H9 (cell line): Measurements from ENCODE around the gene TMTC2. TPM values are rescaled to one million over a fixed set of nuclear protein-coding genes. Genes with fewer than 3 reads are reported as not detected.

ENCODE experiments used
- DNase-seq: peaks from one replicate; pipeline ENCODE4 v3.0.0-alpha.2; 2017
- H2AFZ ChIP-seq: one replicate; pipeline ENCODE4 v1.6.1; 2013; ENCODE audit warnings: mild to moderate bottlenecking, low read length, control low read depth, moderate library complexity
- H2AK5ac ChIP-seq: 2 replicates; pipeline ENCODE4 v1.6.1; 2013; ENCODE audit warnings: low read length, control low read depth, mixed read lengths; ENCODE audit not compliant: insufficient read length
- H2BK120ac ChIP-seq: one replicate; pipeline ENCODE4 v1.6.1; 2013; ENCODE audit warnings: low read depth, mild to moderate bottlenecking, low read length, control low read depth, inconsistent platforms; ENCODE audit not compliant: poor library complexity, severe bottlenecking
- H2BK12ac ChIP-seq: 2 replicates; pipeline ENCODE4 v1.6.1; 2013; ENCODE audit warnings: low read length, control low read depth, mixed read lengths, low read depth; ENCODE audit not compliant: insufficient read length
- H2BK15ac ChIP-seq: 2 replicates; pipeline ENCODE4 v1.6.1; 2013; ENCODE audit warnings: low read depth, low read length, control low read depth
- H2BK20ac ChIP-seq: one replicate; pipeline ENCODE4 v1.6.1; 2013; ENCODE audit warnings: low read depth, mild to moderate bottlenecking, low read length, control low read depth, inconsistent platforms; ENCODE audit not compliant: poor library complexity, severe bottlenecking
- H2BK5ac ChIP-seq: 2 replicates; pipeline ENCODE4 v1.6.1; 2013; ENCODE audit warnings: low read length, control low read depth, mixed read lengths; ENCODE audit not compliant: insufficient read length
- H3K14ac ChIP-seq: 2 replicates; pipeline ENCODE4 v1.6.1; 2013; ENCODE audit warnings: low read length, control low read depth; ENCODE audit not compliant: insufficient read depth
- H3K18ac ChIP-seq: 2 replicates; pipeline ENCODE4 v1.6.1; 2013; ENCODE audit warnings: low read depth, mild to moderate bottlenecking, mixed read lengths, low read length, control low read depth; ENCODE audit not compliant: insufficient read length
- H3K23ac ChIP-seq: 2 replicates; pipeline ENCODE4 v1.6.1; 2013; ENCODE audit warnings: low read length, control low read depth, mixed read lengths, low read depth; ENCODE audit not compliant: insufficient read length
- H3K23me2 ChIP-seq: 2 replicates; pipeline ENCODE4 v1.6.1; 2013; ENCODE audit warnings: low read depth, mild to moderate bottlenecking, mixed read lengths, low read length, control low read depth; ENCODE audit not compliant: insufficient read length, poor library complexity, severe bottlenecking
- H3K27ac ChIP-seq: 2 replicates; pipeline ENCODE4 v1.5.1; 2013; ENCODE audit warnings: low read length, control low read depth, mixed read lengths, low read depth; ENCODE audit not compliant: insufficient read length
- H3K27me3 ChIP-seq: 2 replicates; pipeline ENCODE4 v1.6.1; 2013; ENCODE audit warnings: low read length, control low read depth, inconsistent platforms; ENCODE audit not compliant: insufficient read depth
- H3K4ac ChIP-seq: 2 replicates; pipeline ENCODE4 v1.6.1; 2013; ENCODE audit warnings: low read depth, mild to moderate bottlenecking, control low read depth, inconsistent platforms, low read length, moderate library complexity
- H3K4me1 ChIP-seq: 2 replicates; pipeline ENCODE4 v1.6.1; 2013; ENCODE audit warnings: low read length, control low read depth, inconsistent platforms; ENCODE audit not compliant: insufficient read depth
- H3K4me2 ChIP-seq: 2 replicates; pipeline ENCODE4 v1.6.1; 2013; ENCODE audit warnings: low read length, control low read depth, mixed read lengths; ENCODE audit not compliant: insufficient read length, insufficient read depth
- H3K56ac ChIP-seq: 2 replicates; pipeline ENCODE4 v1.6.1; 2013; ENCODE audit warnings: low read depth, mild to moderate bottlenecking, mixed read lengths, low read length, control low read depth; ENCODE audit not compliant: insufficient read length
- H3K79me1 ChIP-seq: 2 replicates; pipeline ENCODE4 v1.6.1; 2013; ENCODE audit warnings: low read depth, mild to moderate bottlenecking, moderate library complexity, low read length, control low read depth, inconsistent platforms; ENCODE audit not compliant: insufficient read depth, poor library complexity, severe bottlenecking
- H3K79me2 ChIP-seq: 2 replicates; pipeline ENCODE4 v1.6.1; 2013; ENCODE audit warnings: low read length, control low read depth, inconsistent platforms; ENCODE audit not compliant: insufficient read depth
- H3K9ac ChIP-seq: 2 replicates; pipeline ENCODE4 v1.6.1; 2013; ENCODE audit warnings: low read length, control low read depth, mixed read lengths; ENCODE audit not compliant: insufficient read length; ENCODE audit errors: extremely low read depth
- H3K9me3 ChIP-seq: one replicate; pipeline ENCODE4 v1.6.1; 2013; ENCODE audit warnings: low read depth, low read length, inconsistent platforms; ENCODE audit not compliant: control insufficient read depth
- H3T11ph ChIP-seq: one replicate; pipeline ENCODE4 v1.6.1; 2013; ENCODE audit warnings: mild to moderate bottlenecking, low read length, control low read depth, inconsistent platforms
- H4K20me1 ChIP-seq: one replicate; pipeline ENCODE4 v1.6.1; 2013; ENCODE audit not compliant: control insufficient read depth, insufficient read length, insufficient read depth
- H4K5ac ChIP-seq: 2 replicates; pipeline ENCODE4 v1.6.1; 2013; ENCODE audit warnings: low read depth, mild to moderate bottlenecking, mixed read lengths, low read length, control low read depth; ENCODE audit not compliant: insufficient read length
- H4K8ac ChIP-seq: replicated peaks from 2 replicates; pipeline ENCODE4 v1.6.1; 2013; ENCODE audit warnings: low read length, control low read depth, mixed read lengths, low read depth; ENCODE audit not compliant: insufficient read length
- H4K91ac ChIP-seq: 2 replicates; pipeline ENCODE4 v1.6.1; 2013; ENCODE audit warnings: low read depth, mild to moderate bottlenecking, moderate library complexity, mixed read lengths, low read length, control low read depth; ENCODE audit not compliant: insufficient read length
- H3K27ac Mint-ChIP-seq, 3 experiments: 2 replicates in 2 of 3; 3 replicates in 1 of 3; pipeline ENCODE4 v1.8.0; 2020 to 2021; ENCODE audit warnings: mixed read lengths in 3 of 3, mild to moderate bottlenecking in 1 of 3, moderate library complexity in 1 of 3
- H3K27me3 Mint-ChIP-seq: 2 replicates; pipeline ENCODE4 v1.8.0; 2021; ENCODE audit warnings: low read depth, mild to moderate bottlenecking, moderate library complexity, mixed read lengths
- H3K36me3 Mint-ChIP-seq, 3 experiments: 2 replicates in 2 of 3; 3 replicates in 1 of 3; pipeline ENCODE4 v1.8.0; 2020 to 2021; ENCODE audit warnings: low read depth in 3 of 3, mixed read lengths in 3 of 3; ENCODE audit not compliant: insufficient read depth in 1 of 3
- H3K4me1 Mint-ChIP-seq, 2 experiments: 2 replicates each; pipeline ENCODE4 v1.8.0; 2020; ENCODE audit warnings: mixed read lengths in 2 of 2
- H3K4me3 Mint-ChIP-seq, 2 experiments: 2 replicates in 1 of 2; 3 replicates in 1 of 2; pipeline ENCODE4 v1.8.0; 2020 to 2021; ENCODE audit warnings: mild to moderate bottlenecking in 2 of 2, mixed read lengths in 2 of 2, moderate library complexity in 1 of 2
- H3K9me3 Mint-ChIP-seq, 2 experiments: 2 replicates in 1 of 2; 3 replicates in 1 of 2; pipeline ENCODE4 v1.8.0; 2020; ENCODE audit warnings: mild to moderate bottlenecking in 2 of 2, mixed read lengths in 2 of 2, moderate library complexity in 1 of 2
- CTCF ChIP-seq: fragments of 200-600 bp; sonication (generic); conservative IDR thresholded peaks from 3 replicates; pipeline ENCODE4 v1.8.0; 2021; ENCODE audit warnings: antibody characterized with exemption, mild to moderate bottlenecking
- WGBS: extraction: QIAGEN DNeasy Blood & Tissue Kit; methylation state at CpG from one replicate; pipeline ENCODE4 v1.1.7; 2013; ENCODE audit warnings: missing lambda C conversion rate, low lambda C conversion rate, mixed read lengths; ENCODE audit not compliant: insufficient read length; ENCODE audit errors: extremely low coverage; 5-methylcytosine and 5-hydroxymethylcytosine counted together
- total RNA-seq: library from RNA; stranded (reverse); gene quantifications from 2 replicates; pipeline ENCODE4 v1.2.1, GENCODE V29; 2021

The TMTC2 gene
- total RNA-seq, 1 experiment from 2014 or later = 3.1 TPM

GRCh38 chr12:82896979-82897378 lies 210.3 kb downstream of the TMTC2 start:
- H2BK5ac ChIP-seq = no peak overlapping the region
- Mint-ChIP-seq H3K27me3 (no peaks in the 10 kb centered on the region), H3K9me3 (no peaks in the 10 kb centered on the region), H3K36me3 (no peaks in the 10 kb centered on the region), H3K4me1 (no peaks in the 10 kb centered on the region), H3K27ac (no peak overlapping the region), H3K4me3 (no peak overlapping the region)
- H2BK12ac ChIP-seq = no peak overlapping the region
- H3K9ac ChIP-seq = no peak overlapping the region
- no peak overlapping the region for H3K18ac ChIP-seq
- no peak overlapping the region for H3K4ac ChIP-seq
- H4K91ac ChIP-seq = no peak overlapping the region
- no peak for DNase-seq
- H2AK5ac ChIP-seq = no peak overlapping the region
- H4K5ac ChIP-seq = no peak overlapping the region
- no peaks in the 10 kb centered on the region for H3K23me2 ChIP-seq
- WGBS = no CpG with 5 or more reads among the region's 3 CpGs
- no peak overlapping the region for H2BK15ac ChIP-seq
- H3K27me3 ChIP-seq = no peaks in the 10 kb centered on the region
- H3T11ph ChIP-seq = no peak overlapping the region
- no peak for TF ChIP-seq CTCF
- H3K14ac ChIP-seq = no peak overlapping the region
- H2BK120ac ChIP-seq = no peak overlapping the region
- H3K4me1 ChIP-seq = no peaks in the 10 kb centered on the region
- H3K79me2 ChIP-seq = no peaks in the 10 kb centered on the region
- no peak overlapping the region for H3K27ac ChIP-seq
- no peaks in the 10 kb centered on the region for H4K20me1 ChIP-seq
- H3K23ac ChIP-seq = no peak overlapping the region
- H3K79me1 ChIP-seq = no peaks in the 10 kb centered on the region
- H2BK20ac ChIP-seq = no peak overlapping the region
- no peak overlapping the region for H3K4me2 ChIP-seq
- no peak overlapping the region for H4K8ac ChIP-seq
- H3K56ac ChIP-seq = no peak overlapping the region
- no peak overlapping the region for H2AFZ ChIP-seq
- H3K9me3 ChIP-seq = no peaks in the 10 kb centered on the region
